RWPE1 (cell line): ENCODE data around the gene ARMS2.

Experiments
- CTCF ChIA-PET: fragments of 350-600 bp; sonication (Branson Sonifier 250); formaldehyde crosslinking; extraction: SDS; loops from one replicate; lab custom pipeline; 2021; lab: Yijun Ruan, JAX
- POLR2A ChIA-PET: fragments of 400-600 bp; formaldehyde crosslinking; extraction: SDS; loops from one replicate; lab custom pipeline; 2020; ENCODE audit warnings: antibody characterized with exemption; ENCODE audit not compliant: low non-redundant PET; lab: Yijun Ruan, JAX
- DNase-seq: peaks from one replicate; pipeline ENCODE4 v3.0.0; 2012; ENCODE audit warnings: low spot score
- H3K27ac ChIP-seq: fragments of 450-650 bp; 2 replicates; pipeline ENCODE4 v1.5.1; 2017
- TF ChIP-seq, protein P1 (sequence below): fragments of 450-650 bp; conservative IDR thresholded peaks from 2 replicates; pipeline ENCODE4 v1.5.1; 2017; ENCODE audit warnings: low read depth, mild to moderate bottlenecking

The ARMS2 gene

DNA sequence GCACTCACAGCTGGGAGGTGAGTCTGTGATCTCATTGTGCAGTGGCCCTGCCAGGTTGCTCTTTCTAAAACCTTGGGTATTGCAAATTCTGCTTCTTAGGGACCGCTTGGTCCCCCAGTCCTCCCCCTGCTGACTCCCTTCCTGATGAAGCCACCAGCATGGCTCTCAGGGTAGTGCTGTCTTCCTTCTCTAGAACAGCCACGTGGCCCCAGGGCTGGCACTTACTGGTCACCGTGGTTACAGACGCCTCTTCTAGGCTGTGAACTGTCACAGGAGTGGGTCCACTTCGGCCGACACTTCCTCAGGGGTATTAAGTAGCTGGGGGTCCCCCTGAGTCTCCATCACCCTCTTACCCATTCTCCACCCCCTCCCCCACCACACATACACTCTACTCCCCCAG lies 4.2 kb downstream of the ARMS2 start:
- no peak for DNase-seq
- POLR2A ChIA-PET = no interaction called here
- TF ChIP-seq, protein P1, sequence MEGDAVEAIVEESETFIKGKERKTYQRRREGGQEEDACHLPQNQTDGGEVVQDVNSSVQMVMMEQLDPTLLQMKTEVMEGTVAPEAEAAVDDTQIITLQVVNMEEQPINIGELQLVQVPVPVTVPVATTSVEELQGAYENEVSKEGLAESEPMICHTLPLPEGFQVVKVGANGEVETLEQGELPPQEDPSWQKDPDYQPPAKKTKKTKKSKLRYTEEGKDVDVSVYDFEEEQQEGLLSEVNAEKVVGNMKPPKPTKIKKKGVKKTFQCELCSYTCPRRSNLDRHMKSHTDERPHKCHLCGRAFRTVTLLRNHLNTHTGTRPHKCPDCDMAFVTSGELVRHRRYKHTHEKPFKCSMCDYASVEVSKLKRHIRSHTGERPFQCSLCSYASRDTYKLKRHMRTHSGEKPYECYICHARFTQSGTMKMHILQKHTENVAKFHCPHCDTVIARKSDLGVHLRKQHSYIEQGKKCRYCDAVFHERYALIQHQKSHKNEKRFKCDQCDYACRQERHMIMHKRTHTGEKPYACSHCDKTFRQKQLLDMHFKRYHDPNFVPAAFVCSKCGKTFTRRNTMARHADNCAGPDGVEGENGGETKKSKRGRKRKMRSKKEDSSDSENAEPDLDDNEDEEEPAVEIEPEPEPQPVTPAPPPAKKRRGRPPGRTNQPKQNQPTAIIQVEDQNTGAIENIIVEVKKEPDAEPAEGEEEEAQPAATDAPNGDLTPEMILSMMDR = no peak
- CTCF ChIA-PET = no interaction called here
- peak overlapping the region; percentile 98; the same call in 1 of the 2 replicates for H3K27ac ChIP-seq

DNA sequence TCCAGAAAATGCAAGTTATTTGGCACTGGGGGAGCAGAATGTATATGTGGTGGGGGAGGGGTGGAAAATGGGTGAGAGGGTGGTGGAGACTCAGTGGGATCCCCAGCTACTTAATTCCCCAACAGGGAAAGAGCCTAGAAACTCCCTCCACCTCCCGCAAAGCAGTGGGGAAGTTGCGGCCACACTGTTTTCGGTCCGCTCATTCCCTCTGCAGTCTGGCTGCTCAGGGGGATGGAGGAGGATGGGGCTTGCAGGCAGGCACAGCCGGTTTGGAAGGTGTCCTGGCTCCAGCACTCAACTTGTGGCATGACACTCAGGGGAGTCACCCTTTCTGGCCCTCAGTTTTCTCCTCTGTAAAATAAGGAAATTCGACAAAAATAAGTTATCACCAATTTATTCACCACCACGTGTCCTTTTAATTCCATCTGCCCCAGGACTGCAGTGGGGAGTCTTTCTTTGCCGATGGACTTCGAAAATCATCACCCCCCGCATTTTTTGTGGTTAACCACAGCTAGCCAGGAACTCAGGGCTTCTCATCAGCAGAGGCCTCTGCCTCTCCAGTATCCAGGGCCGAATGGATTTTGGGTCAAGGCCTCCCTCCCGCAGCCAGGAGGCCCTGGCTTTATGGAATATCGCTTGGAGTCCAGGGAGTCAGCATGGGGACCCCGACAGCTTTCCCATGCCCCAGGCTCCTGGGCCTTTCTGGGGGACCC lies 5.3 kb downstream of the ARMS2 start:
- CTCF ChIA-PET = interaction anchor here (1.8 kb wide), 1 partner anchor 106 kb away, joined by 5 read pairs; no protein-coding TSS in a partner anchor
- peak overlapping the region; percentile 98 for H3K27ac ChIP-seq
- TF ChIP-seq, protein P1 = no peak
- POLR2A ChIA-PET = no interaction called here
- no peak for DNase-seq

DNA sequence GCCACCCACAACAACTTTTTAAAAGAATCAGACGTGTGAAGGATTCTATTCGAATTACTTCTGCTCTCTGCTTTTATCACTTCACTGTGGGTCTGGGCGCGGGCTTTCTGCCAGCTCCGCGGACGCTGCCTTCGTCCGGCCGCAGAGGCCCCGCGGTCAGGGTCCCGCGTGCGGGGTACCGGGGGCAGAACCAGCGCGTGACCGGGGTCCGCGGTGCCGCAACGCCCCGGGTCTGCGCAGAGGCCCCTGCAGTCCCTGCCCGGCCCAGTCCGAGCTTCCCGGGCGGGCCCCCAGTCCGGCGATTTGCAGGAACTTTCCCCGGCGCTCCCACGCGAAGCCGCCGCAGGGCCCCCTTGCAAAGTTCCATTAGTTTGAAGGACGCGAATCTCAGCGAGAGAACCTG lies 6.4 kb downstream of the ARMS2 start:
- no peak for DNase-seq
- CTCF ChIA-PET = interaction anchor here (0.6 to 1.8 kb wide), 2 partner anchors 16 to 105 kb away, joined by 3 to 5 read pairs; no protein-coding TSS in a partner anchor
- POLR2A ChIA-PET = no interaction called here
- TF ChIP-seq, protein P1 = no peak
- peak overlapping the region; percentile 98 for H3K27ac ChIP-seq

DNA sequence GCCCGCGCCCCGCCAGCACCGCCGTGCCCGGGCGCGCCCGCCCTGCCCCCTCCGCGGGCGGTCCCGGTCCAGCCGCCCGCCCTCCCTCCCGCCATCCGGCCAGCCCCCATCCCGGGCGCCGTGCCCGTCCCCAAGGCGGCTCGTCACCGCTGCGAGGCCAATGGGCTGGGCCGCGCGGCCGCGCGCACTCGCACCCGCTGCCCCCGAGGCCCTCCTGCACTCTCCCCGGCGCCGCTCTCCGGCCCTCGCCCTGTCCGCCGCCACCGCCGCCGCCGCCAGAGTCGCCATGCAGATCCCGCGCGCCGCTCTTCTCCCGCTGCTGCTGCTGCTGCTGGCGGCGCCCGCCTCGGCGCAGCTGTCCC lies 6.9 kb downstream of the ARMS2 start, which contains the start of gene HTRA1:
TSS of gene HTRA1 (plus strand) at position 187 of the 362 bp plus-strand sequence. CDS start at position 287, 100 bp downstream.
- TF ChIP-seq, protein P1 = no peak
- POLR2A ChIA-PET = interaction anchor here (1.1 kb wide), 1 partner anchor 30 kb away, joined by 3 read pairs; no protein-coding TSS in a partner anchor
- peak within 1 kb of the TSS; percentile 98 for H3K27ac ChIP-seq
- CTCF ChIA-PET = interaction anchor here (1.6 kb wide), 1 partner anchor 104 kb away, joined by 9 read pairs; no protein-coding TSS in a partner anchor
- peak; percentile 68 for DNase-seq

DNA sequence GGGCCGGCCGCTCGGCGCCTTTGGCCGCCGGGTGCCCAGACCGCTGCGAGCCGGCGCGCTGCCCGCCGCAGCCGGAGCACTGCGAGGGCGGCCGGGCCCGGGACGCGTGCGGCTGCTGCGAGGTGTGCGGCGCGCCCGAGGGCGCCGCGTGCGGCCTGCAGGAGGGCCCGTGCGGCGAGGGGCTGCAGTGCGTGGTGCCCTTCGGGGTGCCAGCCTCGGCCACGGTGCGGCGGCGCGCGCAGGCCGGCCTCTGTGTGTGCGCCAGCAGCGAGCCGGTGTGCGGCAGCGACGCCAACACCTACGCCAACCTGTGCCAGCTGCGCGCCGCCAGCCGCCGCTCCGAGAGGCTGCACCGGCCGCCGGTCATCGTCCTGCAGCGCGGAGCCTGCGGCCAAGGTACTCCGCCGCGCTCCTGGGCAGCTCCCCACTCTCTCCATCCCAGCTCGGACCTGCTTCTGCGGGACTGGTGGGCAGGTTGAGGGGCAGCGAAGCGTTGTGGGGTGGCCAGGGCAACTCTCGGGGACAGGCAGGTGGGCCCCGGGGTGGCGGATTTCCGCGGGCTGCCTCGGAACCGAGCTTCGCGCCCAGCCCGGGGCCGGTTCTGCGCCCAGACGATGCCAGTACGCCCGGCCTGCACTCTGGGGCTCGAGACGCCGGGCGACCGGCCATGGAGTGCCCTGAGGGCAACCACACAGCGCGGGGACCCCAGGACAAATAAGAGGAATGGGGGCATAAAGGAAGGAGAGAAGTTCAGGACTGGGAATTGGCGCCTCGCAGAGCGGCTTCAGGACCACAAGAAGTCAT lies 7.5 kb downstream of the ARMS2 start:
- ChIA-PET CTCF (interaction anchor here (0.7 to 1.6 kb wide), 2 partner anchors 14 to 103 kb away, joined by 3 to 9 read pairs; no protein-coding TSS in a partner anchor), POLR2A (interaction anchor here (1.1 kb wide), 1 partner anchor 29 kb away, joined by 3 read pairs; no protein-coding TSS in a partner anchor)
- TF ChIP-seq, protein P1 = no peak
- H3K27ac ChIP-seq = peak overlapping the region; percentile 98
- peak; percentile 28 for DNase-seq
